Activated T-helper 1 cell treated with Interleukin-2 at 50 U/mL for 16 hours (primary cell): ENCODE measurements around the gene CNIH2.
"Not testable (repeated sequence)": the region's sequence is repeated elsewhere in the genome, so short reads cannot be mapped to it uniquely, and the experiment has no call there.

Experiments
- DNase-seq: peaks from one replicate; pipeline ENCODE4 v3.0.0-alpha.2; 2020; ENCODE audit warnings: low read depth

The CNIH2 gene

GRCh38 chr11:66259956-66260355, 18.0 kb upstream of the CNIH2 start:
- DNase-seq: no peak

GRCh38 chr11:66261578-66261977, 16.4 kb upstream of the CNIH2 start:
- DNase-seq: no peak

- no peak for DNase-seq
Measured at GRCh38 chr11:66262191-66262590, 15.8 kb upstream of the CNIH2 start.

- DNase-seq: no peak
Measured at GRCh38 chr11:66262696-66263095, 15.3 kb upstream of the CNIH2 start.

- no peak for DNase-seq
Measured at GRCh38 chr11:66263231-66263630, 14.7 kb upstream of the CNIH2 start.

- DNase-seq: no peak
Measured at GRCh38 chr11:66263785-66264184, 14.2 kb upstream of the CNIH2 start.

- DNase-seq: no peak
Measured at GRCh38 chr11:66264383-66264782, 13.6 kb upstream of the CNIH2 start.

- DNase-seq: no peak
Measured at GRCh38 chr11:66264914-66265313, 13.1 kb upstream of the CNIH2 start.

GRCh38 chr11:66265531-66266377, 12.2 kb upstream of the CNIH2 start:
- DNase-seq: no peak

GRCh38 chr11:66266378-66267038, 11.5 kb upstream of the CNIH2 start:
- DNase-seq: no peak

- no peak for DNase-seq
Measured at GRCh38 chr11:66267039-66267378, 11.0 kb upstream of the CNIH2 start.

GRCh38 chr11:66267379-66268243, 10.4 kb upstream of the CNIH2 start:
- peak; percentile 74 for DNase-seq

GRCh38 chr11:66268244-66268951, 9.6 kb upstream of the CNIH2 start, which contains the start of gene RAB1B:
RAB1B (plus strand) TSS chr11:66268639; CDS start chr11:66268680, 41 bp downstream.
- peak; percentile 100 for DNase-seq

- DNase-seq: no peak
Measured at GRCh38 chr11:66268952-66269905, 8.7 kb upstream of the CNIH2 start.

GRCh38 chr11:66271816-66272215, 6.2 kb upstream of the CNIH2 start:
- DNase-seq: no peak

GRCh38 chr11:66272596-66272995, 5.4 kb upstream of the CNIH2 start:
- no peak for DNase-seq

- no peak for DNase-seq
Measured at GRCh38 chr11:66274219-66274618, 3.8 kb upstream of the CNIH2 start.

GRCh38 chr11:66275396-66275795, 2.6 kb upstream of the CNIH2 start:
- DNase-seq: no peak

GRCh38 chr11:66275984-66276612, 1.9 kb upstream of the CNIH2 start:
- DNase-seq: no peak

GRCh38 chr11:66276619-66277018, 1.4 kb upstream of the CNIH2 start:
- DNase-seq: not testable (repeated sequence)
